ENCODE results near the gene SLC35F3.
A peak's percentile ranks its signal among the peaks of the same experiment; 100 is the strongest.
"Not testable (repeated sequence)": the region's sequence is repeated elsewhere in the genome, so short reads cannot be mapped to it uniquely, and the experiment has no call there.

The SLC35F3 gene

GRCh38 chr1:233904633-233905415 is at the start of gene SLC35F3:
TSS of gene SLC35F3 (plus strand) at chr1:233904676.
- DNase-seq (ENCODE audit: low read depth in 2 of 2), result peak in 1 of 2 donors; percentile 3

- DNase-seq (ENCODE audit: low read depth in 2 of 2), result no peak
Measured at GRCh38 chr1:233859446-233859845, 45.0 kb upstream of the SLC35F3 start.

- DNase-seq (ENCODE audit: low read depth in 2 of 2), result no peak
Measured at GRCh38 chr1:233863901-233864545, 40.5 kb upstream of the SLC35F3 start.

- DNase-seq (ENCODE audit: low read depth in 2 of 2), result no peak
Measured at GRCh38 chr1:233864578-233864977, 39.9 kb upstream of the SLC35F3 start.

GRCh38 chr1:233865216-233865615 is 39.3 kb upstream of the SLC35F3 start:
- DNase-seq (ENCODE audit: low read depth in 2 of 2), result no peak

- no peak for DNase-seq (ENCODE audit: low read depth in 2 of 2)
Measured at GRCh38 chr1:233865902-233866301, 38.6 kb upstream of the SLC35F3 start.

- no peak for DNase-seq (ENCODE audit: low read depth in 2 of 2)
Measured at GRCh38 chr1:233867028-233867427, 37.4 kb upstream of the SLC35F3 start.

GRCh38 chr1:233868461-233868860 is 36.0 kb upstream of the SLC35F3 start:
- no peak for DNase-seq (ENCODE audit: low read depth in 2 of 2)

- DNase-seq (ENCODE audit: low read depth in 2 of 2), result no peak
Measured at GRCh38 chr1:233869680-233870079, 34.8 kb upstream of the SLC35F3 start.

- DNase-seq (ENCODE audit: low read depth in 2 of 2), result no peak
Measured at GRCh38 chr1:233873666-233874065, 30.8 kb upstream of the SLC35F3 start.

GRCh38 chr1:233879841-233880240 is 24.6 kb upstream of the SLC35F3 start:
- no peak for DNase-seq (ENCODE audit: low read depth in 2 of 2)

- no peak for DNase-seq (ENCODE audit: low read depth in 2 of 2)
Measured at GRCh38 chr1:233883671-233884070, 20.8 kb upstream of the SLC35F3 start.

GRCh38 chr1:233884461-233885151 is 19.9 kb upstream of the SLC35F3 start:
- DNase-seq (ENCODE audit: low read depth in 2 of 2), result no peak

- no peak for DNase-seq (ENCODE audit: low read depth in 2 of 2)
Measured at GRCh38 chr1:233885196-233885920, 19.1 kb upstream of the SLC35F3 start.

GRCh38 chr1:233891151-233891550 is 13.3 kb upstream of the SLC35F3 start:
- not testable (repeated sequence) for DNase-seq (ENCODE audit: low read depth in 2 of 2)

- DNase-seq (ENCODE audit: low read depth in 2 of 2), result no peak
Measured at GRCh38 chr1:233897325-233898162, 6.9 kb upstream of the SLC35F3 start.

- no peak for DNase-seq (ENCODE audit: low read depth in 2 of 2)
Measured at GRCh38 chr1:233901495-233901894, 3.0 kb upstream of the SLC35F3 start.

GRCh38 chr1:233905416-233906051 is 1.1 kb downstream of the SLC35F3 start:
- DNase-seq (ENCODE audit: low read depth in 2 of 2), result no peak

- no peak for DNase-seq (ENCODE audit: low read depth in 2 of 2)
Measured at GRCh38 chr1:233907151-233907550, 2.7 kb downstream of the SLC35F3 start.

GRCh38 chr1:233908092-233908491 is 3.6 kb downstream of the SLC35F3 start:
- DNase-seq (ENCODE audit: low read depth in 2 of 2), result no peak

GRCh38 chr1:233909195-233909594 is 4.7 kb downstream of the SLC35F3 start:
- DNase-seq (ENCODE audit: low read depth in 2 of 2), result no peak

Measured in stimulated activated CD4-positive, alpha-beta T cell treated with anti-CD3 and anti-CD28 coated beads, Interleukin-15, amount 100 ng/mL, for 48 hours (primary cell).